ENCODE measurements around the gene CDC42BPA. TPM values are rescaled to one million over a fixed set of nuclear protein-coding genes. Genes with fewer than 3 reads are reported as not detected.
"Not testable (repeated sequence)": the region's sequence is repeated elsewhere in the genome, so short reads cannot be mapped to it uniquely, and the experiment has no call there.

The CDC42BPA gene
- total RNA-seq, 2 donors from 2014 or later = 46.2 to 49.9 TPM

- DNase-seq (no peak), ATAC-seq (no peak)
- intact Hi-C loops (cut with DNase I, micrococcal nuclease) = no loop called here
Measured at GRCh38 chr1:227112538-227112937, 205.8 kb downstream of the CDC42BPA start.

- intact Hi-C loops (cut with DNase I, micrococcal nuclease) = no loop called here
- no peak for ATAC-seq
Measured at GRCh38 chr1:227111782-227112181, 206.5 kb downstream of the CDC42BPA start.

GRCh38 chr1:227105291-227105690 lies 213.0 kb downstream of the CDC42BPA start:
- intact Hi-C loops (cut with DNase I, micrococcal nuclease); ATAC-seq; DNase-seq: not testable (repeated sequence)

More at GRCh38 chr1:227111782-227112181, 206.5 kb downstream of the CDC42BPA start:
- DNase-seq = no peak

- no peak for DNase-seq
- intact Hi-C loops (cut with DNase I, micrococcal nuclease) = no loop called here
- no peak for ATAC-seq
Measured at GRCh38 chr1:227102056-227102455, 216.2 kb downstream of the CDC42BPA start.

- intact Hi-C loops (cut with DNase I, micrococcal nuclease) = no loop called here
- peak; percentile 89 for ATAC-seq
- peak in 1 of 2 donors; percentile 4 for DNase-seq
Measured at GRCh38 chr1:227094249-227094966, 223.9 kb downstream of the CDC42BPA start.

- DNase-seq (no peak), ATAC-seq (no peak)
- intact Hi-C loops (cut with DNase I, micrococcal nuclease) = no loop called here
Measured at GRCh38 chr1:227093309-227093708, 225.0 kb downstream of the CDC42BPA start.

- DNase-seq = no peak
- ATAC-seq = no peak
- intact Hi-C loops (cut with DNase I, micrococcal nuclease) = no loop called here
Measured at GRCh38 chr1:227092069-227092468, 226.2 kb downstream of the CDC42BPA start.

GRCh38 chr1:227086636-227087035 lies 231.7 kb downstream of the CDC42BPA start:
- ATAC-seq = no peak
- intact Hi-C loops (cut with DNase I, micrococcal nuclease) = no loop called here

GRCh38 chr1:227082999-227083746 lies 235.1 kb downstream of the CDC42BPA start:
- DNase-seq (no peak), ATAC-seq (no peak)
- intact Hi-C loops (cut with DNase I, micrococcal nuclease) = no loop called here

More at GRCh38 chr1:227086636-227087035, 231.7 kb downstream of the CDC42BPA start:
- DNase-seq = no peak

- intact Hi-C loops (cut with DNase I, micrococcal nuclease) = no loop called here
- ATAC-seq (no peak), DNase-seq (no peak)
Measured at GRCh38 chr1:227077783-227078182, 240.5 kb downstream of the CDC42BPA start.

GRCh38 chr1:227073786-227074185 lies 244.5 kb downstream of the CDC42BPA start:
- intact Hi-C loops (cut with DNase I, micrococcal nuclease) = no loop called here
- no peak for ATAC-seq
- no peak for DNase-seq

- intact Hi-C loops (cut with DNase I, micrococcal nuclease) = no loop called here
- DNase-seq = no peak
- no peak for ATAC-seq
Measured at GRCh38 chr1:227072991-227073390, 245.3 kb downstream of the CDC42BPA start.

- DNase-seq = no peak
- no peak for ATAC-seq
- intact Hi-C loops (cut with DNase I, micrococcal nuclease) = no loop called here
Measured at GRCh38 chr1:227071895-227072587, 246.3 kb downstream of the CDC42BPA start.

- DNase-seq = no peak
- ATAC-seq = no peak
- intact Hi-C loops (cut with DNase I, micrococcal nuclease) = no loop called here
Measured at GRCh38 chr1:227070638-227071285, 247.5 kb downstream of the CDC42BPA start.

GRCh38 chr1:227069490-227069889 lies 248.8 kb downstream of the CDC42BPA start:
- ATAC-seq = no peak
- DNase-seq = no peak
- intact Hi-C loops (cut with DNase I, micrococcal nuclease) = no loop called here

- ATAC-seq = no peak
- no peak for DNase-seq
- intact Hi-C loops (cut with DNase I, micrococcal nuclease) = no loop called here
Measured at GRCh38 chr1:227068883-227069282, 249.4 kb downstream of the CDC42BPA start.

- intact Hi-C loops (cut with DNase I, micrococcal nuclease) = no loop called here
- DNase-seq = no peak
- no peak for ATAC-seq
Measured at GRCh38 chr1:227066999-227067398, 251.3 kb downstream of the CDC42BPA start.

- intact Hi-C loops (cut with DNase I, micrococcal nuclease) = no loop called here
- ATAC-seq (no peak), DNase-seq (no peak)
Measured at GRCh38 chr1:227065311-227065710, 253.0 kb downstream of the CDC42BPA start.

GRCh38 chr1:227062306-227062705 lies 256.0 kb downstream of the CDC42BPA start:
- intact Hi-C loops (cut with DNase I, micrococcal nuclease) = no loop called here
- ATAC-seq (no peak), DNase-seq (no peak)
